Ishikawa (cell line): Measurements from ENCODE around the gene AFP.

ENCODE experiments used
- CEBPB ChIP-seq: IDR thresholded peaks from 2 replicates; pipeline ENCODE4 v1.6.1; 2012
- CREB1 ChIP-seq: IDR thresholded peaks from 2 replicates; pipeline ENCODE4 v1.6.1; 2012; ENCODE audit warnings: low read depth
- EP300 ChIP-seq: IDR thresholded peaks from 2 replicates; pipeline ENCODE4 v1.6.1; 2012; ENCODE audit warnings: borderline replicate concordance
- FOXM1 ChIP-seq: IDR thresholded peaks from 2 replicates; pipeline ENCODE4 v1.6.1; 2012; ENCODE audit warnings: low read depth, borderline replicate concordance
- NFIC ChIP-seq: IDR thresholded peaks from 2 replicates; pipeline ENCODE4 v1.6.1; 2012
- RAD21 ChIP-seq: IDR thresholded peaks from 2 replicates; pipeline ENCODE4 v1.6.1; 2012; ENCODE audit warnings: low read depth
- REST ChIP-seq: IDR thresholded peaks from 2 replicates; pipeline ENCODE4 v1.6.1; 2012; ENCODE audit warnings: low read depth, mild to moderate bottlenecking
- TAF1 ChIP-seq: IDR thresholded peaks from 2 replicates; pipeline ENCODE4 v1.6.1; 2012; ENCODE audit warnings: low read depth, mild to moderate bottlenecking
- TCF12 ChIP-seq: IDR thresholded peaks from 2 replicates; pipeline ENCODE4 v1.6.1; 2012; ENCODE audit warnings: low read depth
- TEAD4 ChIP-seq: IDR thresholded peaks from 2 replicates; pipeline ENCODE4 v1.6.1; 2012
- USF1 ChIP-seq: IDR thresholded peaks from 2 replicates; pipeline ENCODE4 v1.6.1; 2012
- YY1 ChIP-seq: IDR thresholded peaks from 2 replicates; pipeline ENCODE4 v1.6.1; 2012; ENCODE audit warnings: low read depth
- ZBTB7A ChIP-seq: IDR thresholded peaks from 2 replicates; pipeline ENCODE4 v1.6.1; 2012; ENCODE audit warnings: low read depth

DNA sequence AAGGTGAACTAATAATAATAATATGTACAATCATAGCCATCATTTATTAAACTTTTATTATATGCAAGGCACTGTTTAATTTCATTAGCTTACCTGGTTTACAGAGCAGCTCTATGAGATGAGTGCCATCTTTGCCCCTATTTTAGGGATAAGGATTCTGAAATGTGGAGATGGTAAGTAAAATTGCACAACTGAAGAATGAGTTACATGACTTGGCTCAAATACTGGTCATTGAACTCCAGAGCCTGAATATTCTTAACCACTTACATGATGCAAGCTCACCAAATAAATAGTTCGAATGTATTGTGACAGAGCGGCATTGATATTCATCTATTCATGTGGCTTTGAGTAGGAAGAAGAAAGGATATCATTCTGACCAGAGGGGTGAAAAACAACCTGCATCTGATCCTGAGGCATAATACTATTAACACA is 20.2 kb upstream of the AFP start:
- no peak for TF ChIP-seq EP300
- no peak for TF ChIP-seq ZBTB7A
- TF ChIP-seq REST = no peak
- no peak for TF ChIP-seq NFIC
- no peak for TF ChIP-seq TCF12
- TF ChIP-seq TAF1 = no peak
- TF ChIP-seq RAD21 = no peak
- TF ChIP-seq CREB1 = no peak
- TF ChIP-seq YY1 = no peak
- no peak for TF ChIP-seq CEBPB
- no peak for TF ChIP-seq TEAD4
- no peak for TF ChIP-seq USF1
- no peak for TF ChIP-seq FOXM1
